Activated T-cell treated with anti-CD3 and anti-CD28 coated beads for 24 hours (primary cell): Measurements from ENCODE around the gene HSPG2.
"Not testable (repeated sequence)": the region's sequence is repeated elsewhere in the genome, so short reads cannot be mapped to it uniquely, and the experiment has no call there.

Experiments used
- DNase-seq: peaks from one replicate; pipeline ENCODE4 v3.0.0-alpha.2; 2020; ENCODE audit warnings: low read depth

HSPG2 gene

GRCh38 chr1:21783679-21784603 is 153.2 kb downstream of the HSPG2 start:
- DNase-seq, result no peak

GRCh38 chr1:21782868-21783678 is 154.0 kb downstream of the HSPG2 start, which contains the start of gene USP48:
Gene USP48 (minus strand): TSS chr1:21783149. CDS start chr1:21782957, 192 bp downstream.
- DNase-seq, result peak; percentile 97

- DNase-seq, result peak; percentile 46
These were observed 154.7 kb downstream of the HSPG2 start for GRCh38 chr1:21782349-21782867.

- DNase-seq, result peak; percentile 15
These were observed 155.2 kb downstream of the HSPG2 start for GRCh38 chr1:21781815-21782348.

GRCh38 chr1:21779613-21780521 is 157.2 kb downstream of the HSPG2 start:
- peak; percentile 52 for DNase-seq

- no peak for DNase-seq
These were observed 158.7 kb downstream of the HSPG2 start for GRCh38 chr1:21778405-21778727.

GRCh38 chr1:21776925-21777324 is 160.2 kb downstream of the HSPG2 start:
- DNase-seq, result not testable (repeated sequence)

GRCh38 chr1:21775985-21776562 is 161.0 kb downstream of the HSPG2 start:
- no peak for DNase-seq

- no peak for DNase-seq
These were observed 161.6 kb downstream of the HSPG2 start for GRCh38 chr1:21775550-21775914.

- no peak for DNase-seq
These were observed 162.1 kb downstream of the HSPG2 start for GRCh38 chr1:21774835-21775549.

- no peak for DNase-seq
These were observed 163.5 kb downstream of the HSPG2 start for GRCh38 chr1:21773585-21773984.
